ENCODE results near the gene CXCR5.

DNA sequence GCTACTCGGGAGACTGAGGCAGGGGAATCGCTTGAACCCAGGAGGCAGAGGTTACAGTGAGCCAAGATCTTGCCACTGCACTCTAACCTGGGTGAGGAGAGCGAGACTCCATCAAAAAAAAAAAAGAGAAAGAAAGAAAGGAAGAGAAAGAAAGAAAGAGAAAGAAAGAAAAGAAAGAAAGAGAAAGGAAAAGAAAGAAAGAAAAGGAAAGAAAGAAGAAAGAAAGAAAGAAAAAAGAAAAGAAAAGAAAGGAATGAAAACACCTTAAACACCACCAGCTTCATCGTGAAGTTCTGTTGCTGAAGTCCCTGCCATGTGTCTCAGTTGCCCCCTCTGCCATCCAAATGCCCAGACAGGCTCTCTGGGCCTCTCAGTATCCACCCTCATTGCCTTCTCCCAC is 9.9 kb upstream of the CXCR5 start:
- no peak for TF ChIP-seq POLR2AphosphoS5 (IDR thresholded peaks at IDR 0.05)
- TF ChIP-seq, protein P1, sequence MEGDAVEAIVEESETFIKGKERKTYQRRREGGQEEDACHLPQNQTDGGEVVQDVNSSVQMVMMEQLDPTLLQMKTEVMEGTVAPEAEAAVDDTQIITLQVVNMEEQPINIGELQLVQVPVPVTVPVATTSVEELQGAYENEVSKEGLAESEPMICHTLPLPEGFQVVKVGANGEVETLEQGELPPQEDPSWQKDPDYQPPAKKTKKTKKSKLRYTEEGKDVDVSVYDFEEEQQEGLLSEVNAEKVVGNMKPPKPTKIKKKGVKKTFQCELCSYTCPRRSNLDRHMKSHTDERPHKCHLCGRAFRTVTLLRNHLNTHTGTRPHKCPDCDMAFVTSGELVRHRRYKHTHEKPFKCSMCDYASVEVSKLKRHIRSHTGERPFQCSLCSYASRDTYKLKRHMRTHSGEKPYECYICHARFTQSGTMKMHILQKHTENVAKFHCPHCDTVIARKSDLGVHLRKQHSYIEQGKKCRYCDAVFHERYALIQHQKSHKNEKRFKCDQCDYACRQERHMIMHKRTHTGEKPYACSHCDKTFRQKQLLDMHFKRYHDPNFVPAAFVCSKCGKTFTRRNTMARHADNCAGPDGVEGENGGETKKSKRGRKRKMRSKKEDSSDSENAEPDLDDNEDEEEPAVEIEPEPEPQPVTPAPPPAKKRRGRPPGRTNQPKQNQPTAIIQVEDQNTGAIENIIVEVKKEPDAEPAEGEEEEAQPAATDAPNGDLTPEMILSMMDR (IDR thresholded peaks at IDR 0.05), result no peak

Data from sigmoid colon (tissue), 4 donors.